NCI-H2081 treated with DMSO at 0.1 percent for 48 hours (cell line): ENCODE results near the gene TIAM2.
A peak's percentile ranks its signal among the peaks of the same experiment; 100 is the strongest.
"Not testable (repeated sequence)": the region's sequence is repeated elsewhere in the genome, so short reads cannot be mapped to it uniquely, and the experiment has no call there.

ENCODE experiments used
- DNase-seq: peaks from one replicate; lab custom pipeline; 2025; lab: John Stamatoyannopoulos, UW

TIAM2 gene

DNA sequence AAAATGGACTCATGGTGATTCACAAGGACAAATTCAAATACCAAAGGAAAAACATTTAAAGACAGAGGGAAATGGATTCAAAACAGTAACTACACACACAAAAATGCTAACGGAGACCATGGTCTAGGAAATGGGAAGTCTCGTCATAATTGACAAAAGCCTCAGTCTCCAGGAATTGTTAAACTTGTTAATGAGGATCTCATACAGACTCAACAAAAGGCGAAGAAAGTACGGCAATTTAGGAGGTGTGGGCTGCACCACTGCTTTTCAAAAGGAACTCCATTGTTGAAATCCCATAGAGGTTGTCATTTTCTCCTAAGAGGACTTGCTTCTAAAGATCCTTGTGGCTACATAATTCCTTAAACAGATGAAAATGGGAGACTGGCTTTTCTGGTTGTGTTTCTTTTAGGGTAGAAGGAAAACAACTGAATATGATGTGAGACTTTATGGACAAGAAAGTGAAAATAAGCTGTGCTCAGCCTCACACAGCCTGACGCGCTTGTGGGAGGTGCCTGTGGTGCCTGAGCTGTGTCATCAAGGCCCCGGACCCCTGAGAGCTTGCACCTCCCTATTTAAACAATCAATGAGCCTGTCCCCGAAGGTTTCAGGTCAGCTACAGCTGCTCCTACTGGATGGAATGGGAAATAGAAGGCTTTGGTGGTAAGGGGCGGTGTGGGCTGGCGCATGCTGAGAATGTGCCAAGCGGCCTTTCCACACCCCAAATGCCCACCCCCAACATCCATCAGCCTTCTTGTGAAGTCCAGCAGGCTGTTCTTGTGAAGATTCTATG, 266.2 kb downstream of the TIAM2 start:
- DNase-seq: no peak

DNA sequence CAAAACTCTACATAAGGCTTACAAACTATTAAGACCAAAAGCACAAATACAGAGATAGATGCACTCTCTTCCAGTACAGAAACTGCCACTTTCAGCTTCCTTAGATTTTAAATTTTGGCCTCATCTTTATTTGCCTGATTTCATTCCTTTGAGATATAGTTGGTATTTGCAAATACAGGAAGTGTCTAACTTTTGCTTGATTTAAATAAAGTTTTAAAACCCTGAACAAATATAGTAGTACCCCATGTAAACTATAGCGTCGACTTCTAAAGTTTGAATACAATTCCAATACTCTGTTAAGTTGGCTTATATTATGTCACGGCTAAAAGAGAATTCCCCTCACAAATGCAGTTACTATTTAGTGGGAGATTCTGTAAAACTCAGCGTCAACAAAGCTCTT, 267.5 kb downstream of the TIAM2 start:
- DNase-seq: no peak

DNA sequence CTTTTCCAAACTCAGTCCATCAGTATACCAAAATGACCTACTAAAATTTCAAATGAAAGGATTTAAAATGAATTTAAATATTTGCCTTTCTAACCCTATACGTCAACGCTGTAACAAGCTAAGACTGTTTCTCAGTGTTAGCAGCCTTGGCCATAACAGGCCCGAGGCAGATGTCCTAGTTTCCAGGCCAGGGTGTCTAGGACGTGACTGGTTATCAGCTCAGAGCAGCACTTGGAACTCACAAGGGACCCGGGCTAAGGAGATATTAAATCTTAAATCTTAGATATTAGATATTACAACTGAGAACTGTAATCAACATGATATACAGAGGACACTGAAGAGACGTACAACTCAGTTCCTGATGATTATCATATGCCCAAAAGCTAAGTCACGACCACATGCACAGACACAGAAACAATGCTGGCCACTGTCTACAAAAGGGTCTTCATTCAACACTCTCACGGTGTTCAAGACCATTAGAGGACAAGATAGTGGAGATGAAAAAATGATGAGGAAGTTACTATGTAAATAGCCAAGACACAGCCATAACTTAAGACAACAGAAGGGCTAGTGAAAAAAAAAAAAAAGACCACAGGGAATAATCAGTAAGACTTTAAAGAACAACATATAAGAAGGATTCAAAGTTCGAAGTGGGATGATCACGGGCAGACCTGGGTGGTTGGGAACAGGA, 268.4 kb downstream of the TIAM2 start, which contains the start of gene CLDN20:
TSS of gene CLDN20 (plus strand) at position 641 of the 691 bp plus-strand sequence. CDS start 11,707 bp downstream, outside the sequence.
- no peak for DNase-seq

DNA sequence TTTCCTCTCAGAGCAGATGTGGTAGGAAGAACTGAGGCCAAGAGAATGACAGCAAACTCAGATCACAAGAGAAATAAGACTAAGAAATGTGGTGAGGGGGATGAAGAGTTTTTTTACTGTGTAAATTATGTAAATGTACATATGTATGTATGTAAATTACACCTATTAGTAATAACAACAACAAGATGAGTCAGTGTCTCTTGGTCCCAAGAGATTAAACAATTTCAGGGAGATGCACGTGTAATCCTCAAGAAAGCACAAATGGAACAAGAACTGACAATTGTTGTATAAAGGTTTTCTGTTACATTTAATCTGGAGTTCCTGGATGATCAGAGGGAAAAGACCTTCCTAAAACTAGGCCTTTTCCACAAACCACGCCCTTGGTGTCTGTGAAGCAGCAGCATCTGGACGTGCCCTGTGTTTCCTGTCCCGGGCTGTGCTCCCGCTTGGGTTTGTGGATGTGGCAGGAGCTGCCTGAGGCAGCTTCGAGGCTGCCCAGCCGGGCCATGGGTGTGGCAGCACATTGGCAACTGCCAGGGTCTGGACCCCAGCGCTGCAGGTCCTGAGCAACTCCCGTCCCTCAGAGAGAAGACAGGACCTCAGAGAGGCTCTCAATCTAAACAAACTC, 269.7 kb downstream of the TIAM2 start:
- DNase-seq: no peak

DNA sequence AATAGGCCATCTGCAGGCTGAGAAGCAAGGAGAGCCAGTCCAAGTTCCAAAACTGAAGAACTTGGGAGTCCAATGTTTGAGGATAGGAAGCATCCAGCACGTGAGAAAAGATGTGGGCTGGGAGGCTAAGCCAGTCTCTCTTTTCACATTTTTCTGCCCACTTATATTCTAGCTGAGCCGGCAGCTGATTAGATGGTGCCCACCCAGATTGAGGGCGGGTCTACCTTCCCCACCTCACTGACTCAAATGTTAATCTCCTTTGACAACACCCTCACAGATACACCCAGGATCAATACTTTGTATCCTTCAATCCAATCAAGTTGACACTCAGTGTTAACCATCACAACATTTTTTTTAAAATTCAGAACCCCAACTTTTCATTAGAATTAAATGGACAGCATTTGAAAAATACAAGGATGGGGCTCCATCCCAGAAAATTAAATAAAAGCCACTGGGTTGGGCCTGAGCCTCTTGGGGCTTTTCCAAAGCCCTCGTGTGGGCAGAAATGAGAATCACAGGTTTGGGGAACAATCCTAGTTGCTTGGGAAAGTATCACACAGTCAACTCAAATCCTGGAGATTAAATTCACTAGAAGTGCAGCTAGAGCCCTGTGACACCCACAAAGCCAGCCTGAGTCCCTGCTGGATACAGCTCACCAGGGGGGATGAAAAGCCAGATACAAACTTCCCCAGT, 270.9 kb downstream of the TIAM2 start:
- DNase-seq: no peak

DNA sequence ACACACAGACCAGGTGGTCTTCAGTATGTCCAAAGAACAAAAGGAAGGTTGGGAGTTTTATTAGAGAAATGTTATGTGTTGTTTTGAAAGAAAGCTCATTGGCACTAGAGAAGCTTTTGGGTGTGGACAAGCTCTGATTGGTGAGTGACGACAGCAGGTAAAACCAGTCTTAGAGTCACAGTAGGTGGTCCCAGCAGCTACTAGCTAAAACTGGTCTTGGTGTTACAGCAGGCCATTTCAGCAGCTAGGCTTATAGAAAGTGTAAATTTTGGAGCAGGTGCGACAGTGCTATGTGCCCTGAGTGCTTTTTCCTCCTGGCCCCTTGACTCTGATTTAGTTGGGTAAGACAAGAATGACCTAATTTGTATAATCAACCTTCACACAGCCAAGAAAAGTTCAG, 272.3 kb downstream of the TIAM2 start:
- no peak for DNase-seq

DNA sequence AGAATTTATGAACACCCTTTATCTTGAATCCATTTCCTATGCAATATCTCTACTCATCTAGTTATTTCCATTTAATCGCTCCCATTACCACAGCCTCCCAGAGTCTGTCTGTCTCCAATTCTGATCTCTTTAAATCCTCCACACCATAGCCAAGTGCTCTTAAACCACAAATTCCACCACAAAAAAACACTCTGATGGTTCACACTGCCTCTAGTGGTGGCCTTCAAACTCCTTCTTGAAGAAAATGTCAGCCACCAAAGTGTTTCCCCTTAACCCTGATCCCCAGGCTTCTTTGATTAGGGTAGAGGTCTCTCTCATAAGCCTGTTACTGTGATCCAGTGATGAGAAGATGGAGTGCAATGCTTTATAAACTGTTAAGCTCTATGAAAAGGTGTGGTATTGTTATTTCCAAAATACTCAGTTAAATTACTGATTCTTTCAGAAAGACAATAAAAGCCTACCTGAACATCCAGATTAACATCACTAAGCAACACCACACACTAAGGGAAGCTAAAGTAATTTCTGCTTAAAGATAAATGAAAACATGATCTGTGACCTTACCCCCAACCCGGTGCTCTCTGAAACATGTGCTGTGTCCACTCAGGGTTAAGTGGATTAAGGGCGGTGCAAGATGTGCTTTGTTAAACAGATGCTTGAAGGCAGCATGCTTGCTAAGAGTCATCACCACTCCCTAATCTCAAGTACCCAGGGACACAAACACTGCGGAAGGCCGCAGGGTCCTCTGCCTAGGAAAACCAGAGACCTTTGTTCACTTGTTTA, 273.2 kb downstream of the TIAM2 start:
- DNase-seq: not testable (repeated sequence)

DNA sequence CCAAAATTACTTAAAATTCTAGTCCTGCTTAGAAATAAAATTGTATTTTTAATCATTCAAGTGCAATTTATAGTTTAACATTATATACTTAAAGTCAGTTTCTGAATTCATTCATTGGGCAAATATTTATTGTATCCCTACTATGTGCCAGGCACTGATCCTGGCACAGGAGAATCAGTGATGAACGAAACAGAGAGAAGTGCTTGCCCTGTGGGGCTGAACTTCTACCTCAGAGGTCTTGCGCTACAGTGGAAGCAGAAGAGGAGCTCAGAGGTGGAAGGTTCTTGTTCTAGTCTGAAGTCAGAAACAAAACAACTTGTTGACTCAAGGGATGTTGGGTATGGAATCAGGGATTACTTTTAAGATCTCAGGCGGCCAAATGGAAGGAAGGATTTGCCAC, 274.6 kb downstream of the TIAM2 start:
- DNase-seq: no peak

DNA sequence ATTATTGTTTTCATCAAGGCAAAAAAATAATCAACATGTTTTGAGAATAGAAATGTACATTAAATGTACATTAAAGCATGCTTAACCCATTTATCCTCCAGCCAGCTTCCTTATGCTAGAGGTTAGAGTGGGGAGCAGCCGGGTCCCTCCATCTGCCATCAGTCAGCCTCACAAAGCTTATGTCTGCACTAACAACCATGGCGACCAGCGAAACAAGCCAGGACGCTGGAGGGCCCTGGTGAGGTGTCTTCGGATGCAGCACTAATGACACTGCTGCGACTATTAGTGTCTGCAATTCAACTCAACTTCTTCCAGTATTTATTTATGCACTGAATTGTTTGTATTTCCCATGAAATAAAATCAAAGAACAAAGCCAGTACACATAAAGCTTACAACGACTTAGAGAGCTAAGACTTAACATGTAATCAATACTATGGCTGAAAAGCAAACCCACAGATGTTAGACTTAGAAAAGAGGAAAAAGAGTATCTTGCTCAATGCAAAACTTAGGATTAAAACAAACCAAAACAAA, 275.5 kb downstream of the TIAM2 start:
- DNase-seq: no peak

DNA sequence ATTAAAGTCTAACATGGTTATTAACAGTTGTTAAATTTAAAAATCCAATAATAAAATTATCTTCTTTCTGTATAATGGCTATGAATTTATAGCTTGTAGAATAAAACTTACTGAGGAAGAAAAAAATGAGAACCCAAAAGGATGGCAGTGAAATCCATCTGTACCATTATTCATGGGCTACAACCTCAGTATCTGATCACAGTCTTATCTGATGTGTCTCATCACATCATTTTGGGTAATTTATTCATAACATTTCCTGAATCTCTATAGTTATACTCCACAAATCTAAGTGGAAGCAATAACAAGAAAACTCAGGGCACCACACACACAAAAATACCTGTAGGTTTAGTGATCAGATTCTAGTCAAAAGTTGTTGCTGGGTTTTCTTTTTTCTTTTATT, 276.0 kb downstream of the TIAM2 start:
- no peak for DNase-seq

DNA sequence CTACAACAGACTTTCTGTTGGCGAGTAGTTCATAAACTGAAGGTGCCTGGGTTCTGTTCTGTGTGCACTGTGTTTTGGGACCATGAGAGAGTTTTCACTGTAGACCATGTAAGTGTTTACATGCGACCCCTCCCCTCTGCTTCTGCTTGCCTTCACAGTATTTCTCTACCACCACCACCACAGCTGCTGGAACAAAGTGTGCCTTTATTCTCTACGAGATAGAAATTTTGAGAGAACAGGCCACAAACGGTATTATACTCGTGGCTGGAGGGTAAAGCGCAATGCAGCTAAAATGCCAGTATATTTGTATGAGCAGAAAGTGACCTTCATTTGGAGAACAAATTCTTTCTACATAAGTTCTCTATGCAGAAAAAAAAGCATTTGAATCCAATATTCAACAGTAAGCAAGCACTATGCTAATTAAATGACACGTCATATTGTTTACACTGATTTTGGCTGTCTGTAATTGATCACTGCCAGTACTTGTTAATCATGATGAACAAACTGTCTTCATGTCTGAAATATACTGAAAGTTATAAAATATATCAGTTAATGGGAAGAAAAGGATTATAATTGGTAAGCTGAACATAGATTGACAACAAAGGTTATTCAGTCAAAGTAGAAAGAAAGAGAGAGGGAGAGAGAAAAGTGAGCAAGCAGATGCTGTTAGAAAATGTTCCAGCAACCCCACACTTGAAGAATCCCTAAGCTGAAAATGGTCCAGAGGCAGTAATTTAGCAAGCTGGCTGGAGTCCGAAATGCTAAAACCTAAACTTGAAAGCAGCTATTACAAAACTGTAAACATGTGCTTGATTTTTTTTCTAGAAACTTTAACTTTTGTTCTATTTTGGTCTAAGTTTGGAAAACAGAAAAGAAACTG, 277.5 kb downstream of the TIAM2 start:
- no peak for DNase-seq

DNA sequence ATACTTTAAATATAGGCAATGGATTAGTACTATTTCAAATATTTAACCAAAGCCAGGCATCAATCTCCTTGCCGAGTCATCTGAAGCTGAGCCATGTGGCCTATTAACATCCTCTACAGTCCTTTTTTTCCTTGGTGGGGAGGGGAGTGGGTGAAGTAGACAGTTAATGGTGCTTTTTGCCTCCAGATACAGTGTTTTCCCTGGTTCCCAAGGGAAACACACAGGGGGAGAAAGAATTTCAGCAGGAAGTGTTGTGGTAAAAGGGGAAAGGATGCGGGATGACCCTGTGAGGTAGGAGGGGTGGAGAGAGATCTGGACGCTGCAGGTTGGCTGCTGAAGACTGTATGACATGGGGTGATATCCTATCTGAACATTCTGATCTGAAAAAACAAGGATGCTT, 278.3 kb downstream of the TIAM2 start:
- no peak for DNase-seq

DNA sequence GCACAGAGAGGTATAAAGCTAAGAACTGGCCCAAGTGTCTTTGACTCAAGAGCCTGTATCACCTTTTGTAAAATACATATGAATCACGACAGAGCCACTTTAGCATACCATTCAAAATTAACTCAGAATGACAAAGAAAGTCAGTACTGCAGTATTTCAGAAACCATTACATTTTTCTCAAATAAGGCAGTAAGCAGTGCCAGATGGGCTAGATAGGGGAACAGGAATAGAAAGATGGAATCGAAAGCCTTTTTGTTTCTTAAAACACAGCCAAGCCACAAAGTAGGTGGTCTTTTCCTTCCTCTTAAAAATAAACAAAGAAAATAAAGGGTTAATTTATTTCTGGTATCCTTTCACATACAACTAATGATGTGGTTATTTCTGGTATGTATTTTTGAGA, 279.0 kb downstream of the TIAM2 start:
- DNase-seq: no peak

DNA sequence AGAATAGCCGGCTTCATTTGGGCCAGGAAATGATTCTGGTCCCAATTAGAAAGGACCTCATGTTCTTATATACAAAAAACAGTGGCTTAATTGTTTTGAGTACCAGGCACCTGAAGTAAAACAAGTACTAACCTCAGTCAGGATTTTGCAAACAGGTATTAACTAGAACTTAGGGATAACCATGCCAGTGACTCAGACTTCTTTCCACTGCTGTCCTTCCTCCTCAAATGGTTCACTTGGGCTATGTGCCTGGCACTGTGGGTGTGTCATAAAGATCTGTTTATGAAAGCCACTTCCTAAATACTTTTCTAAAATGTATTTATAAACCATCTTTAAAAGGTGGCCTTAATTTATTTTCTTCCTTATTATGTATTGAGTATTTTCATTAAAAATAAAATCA, 279.4 kb downstream of the TIAM2 start:
- no peak for DNase-seq

DNA sequence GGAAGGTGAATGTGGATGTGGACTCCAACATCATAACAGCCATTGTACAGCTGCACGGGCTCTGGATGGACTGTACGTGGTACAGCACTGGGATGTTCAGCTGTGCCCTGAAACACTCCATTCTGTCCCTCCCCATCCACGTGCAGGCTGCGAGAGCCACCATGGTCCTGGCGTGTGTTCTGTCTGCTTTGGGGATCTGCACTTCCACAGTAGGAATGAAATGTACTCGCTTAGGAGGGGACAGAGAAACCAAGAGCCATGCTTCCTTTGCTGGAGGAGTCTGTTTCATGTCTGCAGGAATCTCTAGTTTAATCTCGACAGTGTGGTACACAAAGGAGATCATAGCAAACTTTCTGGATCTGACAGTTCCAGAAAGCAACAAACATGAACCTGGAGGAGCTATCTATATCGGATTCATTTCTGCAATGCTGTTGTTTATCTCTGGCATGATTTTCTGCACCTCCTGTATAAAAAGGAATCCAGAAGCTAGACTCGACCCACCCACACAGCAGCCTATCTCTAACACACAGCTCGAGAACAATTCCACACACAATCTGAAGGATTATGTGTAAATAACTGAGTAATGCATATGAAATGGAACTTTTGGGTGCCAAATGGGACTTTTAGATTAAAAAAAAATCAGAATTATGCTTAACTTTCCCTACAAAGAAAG, 280.8 kb downstream of the TIAM2 start:
- DNase-seq: no peak

DNA sequence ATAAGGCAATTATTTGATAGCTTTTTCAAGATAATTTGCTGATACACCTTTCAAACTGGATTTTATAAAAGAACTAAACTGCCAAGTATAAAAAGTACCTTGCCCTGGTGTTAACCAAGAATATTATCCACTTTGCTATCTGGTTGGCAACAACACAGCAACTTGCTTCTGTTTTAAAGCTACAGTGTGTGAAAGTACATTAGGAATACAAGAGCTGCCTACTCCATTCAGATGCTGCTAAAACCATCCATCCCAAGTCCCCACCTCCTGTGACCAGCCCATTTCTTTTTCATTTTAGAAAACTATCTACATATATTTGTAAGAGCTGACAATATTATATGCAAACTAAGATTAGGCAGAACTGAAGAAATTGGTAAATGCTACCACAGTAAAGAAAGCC, 281.5 kb downstream of the TIAM2 start:
- no peak for DNase-seq

DNA sequence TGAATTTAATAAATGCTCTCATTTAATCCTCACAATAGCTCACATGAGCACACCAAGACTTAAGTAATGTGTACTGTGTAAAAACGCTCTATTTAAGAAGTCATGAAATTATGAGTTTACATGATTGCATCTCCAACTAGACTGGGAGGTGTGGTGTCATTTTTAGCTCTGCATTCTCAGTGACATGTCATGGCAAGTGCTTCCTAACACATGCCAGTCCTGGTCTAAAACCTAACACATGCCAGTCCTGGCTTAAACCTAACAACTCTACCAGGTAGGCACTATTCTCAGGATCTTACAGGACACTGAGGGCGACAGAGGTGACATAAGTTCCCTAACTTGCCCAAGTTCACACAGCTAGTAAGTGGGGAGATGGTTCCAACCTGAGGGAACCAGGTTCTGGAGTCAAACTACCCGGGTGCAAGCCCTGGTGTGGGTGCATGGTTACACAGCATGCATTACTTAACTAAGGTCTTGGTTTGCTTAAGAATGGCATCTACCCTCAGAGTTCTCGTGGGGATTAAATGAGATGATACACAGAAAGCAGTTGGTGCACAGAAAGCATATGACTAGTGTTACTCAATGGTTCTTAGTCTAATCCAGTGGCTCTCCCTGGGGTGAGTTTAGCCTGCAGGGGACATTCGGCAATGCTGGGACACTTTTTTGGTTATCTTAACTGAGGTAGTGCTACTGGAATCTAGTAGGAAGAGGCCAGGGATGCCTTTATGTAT, 283.4 kb downstream of the TIAM2 start:
- no peak for DNase-seq

DNA sequence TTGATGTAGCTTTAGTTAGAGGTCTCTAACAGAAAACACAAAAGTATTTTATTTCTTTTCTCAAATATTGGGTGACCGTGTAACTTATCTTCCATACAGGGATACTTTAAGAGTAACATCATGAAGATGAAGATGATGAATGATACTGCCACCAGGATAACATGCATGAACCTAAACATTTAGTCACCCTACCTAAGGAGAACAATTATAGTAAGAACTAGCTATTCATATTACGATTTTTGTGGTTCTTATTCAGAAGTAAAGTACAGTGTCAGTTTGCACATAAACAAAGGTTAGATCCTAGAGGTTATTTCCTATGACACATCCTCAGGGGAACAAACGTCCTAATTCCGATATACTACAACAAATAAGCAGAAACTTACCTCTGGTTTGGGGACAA, 289.7 kb downstream of the TIAM2 start:
- no peak for DNase-seq

DNA sequence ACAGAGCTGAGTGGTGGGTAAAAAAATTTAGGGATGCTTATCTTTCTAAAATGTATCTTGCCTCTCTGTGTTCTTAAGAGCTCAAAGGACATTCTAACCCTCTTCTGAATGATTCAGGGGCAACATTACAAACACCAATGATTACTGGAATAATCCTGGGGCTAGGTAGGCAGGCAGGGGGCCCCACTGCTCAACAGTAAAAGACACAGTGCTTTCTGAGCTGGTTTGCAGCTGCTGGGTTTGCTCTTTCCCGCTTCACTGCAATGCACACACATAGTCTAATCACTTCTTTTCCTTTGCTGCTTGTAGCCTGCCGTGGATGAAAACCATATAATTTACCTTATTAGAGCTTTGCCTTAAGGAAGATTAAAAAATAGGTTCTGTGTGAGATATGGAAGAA, 292.6 kb downstream of the TIAM2 start:
- peak; percentile 10 for DNase-seq
